Measurements from ENCODE around the gene CCNQ.
"Not testable (repeated sequence)": the region's sequence is repeated elsewhere in the genome, so short reads cannot be mapped to it uniquely, and the experiment has no call there.

CCNQ gene

DNA sequence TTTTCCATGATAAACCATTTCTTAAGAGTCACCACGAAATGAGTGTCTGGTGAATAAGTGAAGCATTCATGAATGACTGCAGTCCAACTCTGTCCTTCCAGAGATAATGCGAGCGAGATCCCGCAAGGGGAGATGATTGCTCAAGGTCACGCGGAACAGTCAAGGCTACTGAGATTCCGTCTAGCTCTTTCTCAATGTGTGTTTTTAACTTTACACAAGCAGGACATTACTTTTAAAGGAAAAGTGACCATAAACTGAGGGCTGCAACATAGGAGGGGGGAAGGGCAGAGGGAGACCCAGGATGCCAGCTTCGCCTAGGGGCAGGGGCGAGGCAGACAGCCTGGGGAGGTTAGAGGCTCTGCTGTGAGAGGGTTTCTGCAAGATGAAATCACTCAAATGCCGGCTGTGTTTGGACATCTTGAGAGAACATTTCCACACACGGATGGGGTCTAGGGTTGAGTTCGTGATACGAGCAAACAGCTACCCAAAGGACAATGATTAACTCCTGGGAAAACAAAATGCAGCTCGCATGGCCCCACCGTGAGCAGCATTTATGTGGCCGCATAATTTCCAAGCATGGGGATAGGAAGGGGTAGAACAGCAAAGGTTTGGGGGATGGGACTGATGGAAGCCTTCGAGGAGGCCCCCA lies 23.8 kb upstream of the CCNQ start:
- no peak for FAIRE-seq

DNA sequence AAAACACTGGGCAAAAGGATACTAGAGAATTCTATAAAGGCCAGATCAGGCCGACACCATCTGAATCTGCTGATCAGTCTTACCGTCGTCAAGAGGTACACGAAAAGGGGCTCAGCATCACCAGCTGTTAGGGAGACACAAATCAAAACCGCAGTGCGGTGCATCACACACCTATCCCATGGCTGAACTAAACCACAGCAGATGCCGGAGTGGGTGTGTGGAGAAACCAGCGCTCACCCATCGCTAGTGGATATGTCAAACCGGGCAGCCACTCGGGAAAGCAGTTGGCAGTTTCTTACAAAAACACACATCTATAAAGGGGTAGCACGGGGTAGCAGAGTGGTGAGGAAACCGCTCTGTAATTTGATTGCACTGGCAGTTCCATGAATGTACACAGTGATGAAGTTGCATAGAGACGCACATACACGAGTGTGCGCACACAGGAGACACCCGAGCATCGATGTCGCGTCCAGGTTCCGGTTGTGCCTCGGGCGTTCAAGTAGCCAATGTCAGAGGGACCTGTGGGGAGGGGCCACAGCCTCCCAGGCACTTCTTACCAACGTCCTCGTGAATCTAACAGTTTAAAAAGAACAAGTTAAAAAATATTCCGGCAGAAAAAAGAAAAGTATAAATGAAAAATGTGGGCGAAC lies 23.1 kb upstream of the CCNQ start:
- no peak for FAIRE-seq

DNA sequence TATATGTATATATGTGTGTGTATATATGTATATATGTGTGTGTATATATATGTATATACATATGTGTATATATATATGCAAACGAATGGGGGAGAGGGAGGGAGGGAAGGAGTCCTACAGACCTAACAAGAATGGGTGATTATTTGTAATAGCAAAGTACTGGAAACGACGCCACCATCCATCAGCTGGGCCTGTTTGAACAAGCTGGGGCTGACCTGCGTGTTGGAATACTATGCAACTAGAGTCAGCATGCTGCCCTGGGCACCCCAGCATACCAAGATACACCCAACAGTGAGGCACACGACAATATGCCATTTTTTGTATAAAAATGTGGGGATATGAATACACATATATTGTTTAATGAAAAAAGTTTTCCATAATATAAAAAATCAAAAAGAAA lies 21.6 kb upstream of the CCNQ start:
- no peak for FAIRE-seq

- FAIRE-seq = no peak
These were observed 15.9 kb upstream of the CCNQ start for GRCh38 chrX:153614818-153615217.

- no peak for FAIRE-seq
These were observed 13.5 kb upstream of the CCNQ start for GRCh38 chrX:153612413-153612812.

DNA sequence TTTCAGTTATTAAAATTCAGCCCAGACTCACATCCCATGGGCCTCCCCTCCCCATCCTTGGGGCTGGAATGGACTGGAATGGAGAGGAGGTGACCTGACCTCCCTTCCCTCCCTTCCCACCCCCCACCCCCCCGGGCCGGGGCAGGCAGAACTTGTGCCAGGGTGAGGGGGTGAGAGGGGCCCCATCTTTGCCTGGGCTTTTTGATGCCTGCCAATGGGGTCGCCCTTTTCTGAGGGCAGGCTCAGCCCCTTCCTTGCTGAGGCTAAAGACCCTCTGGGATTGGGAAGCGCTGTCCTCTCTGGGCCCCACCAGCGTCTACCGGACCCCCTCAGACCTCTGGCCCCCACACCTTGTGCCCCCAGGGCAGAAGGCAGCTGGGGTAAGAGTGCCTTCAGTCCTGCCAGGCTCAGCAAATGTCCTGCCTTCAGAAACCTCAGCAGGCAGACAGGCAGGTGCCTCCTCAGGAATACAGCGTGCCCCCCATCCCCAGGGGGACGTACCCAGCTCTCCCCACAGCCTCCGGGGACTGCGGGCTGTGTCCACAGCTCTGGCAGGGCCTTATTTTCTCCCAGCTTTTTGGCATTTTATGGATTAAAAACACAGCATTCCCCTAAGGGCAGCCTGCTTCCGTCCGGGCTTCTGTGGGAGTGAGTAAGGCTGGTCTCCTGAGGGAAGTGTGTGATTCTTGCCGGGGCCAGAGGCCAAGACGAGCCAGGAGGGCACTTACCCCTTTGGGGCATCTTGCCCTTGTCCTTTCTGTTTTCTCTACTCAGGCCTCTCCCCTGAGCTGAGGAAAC lies 12.6 kb upstream of the CCNQ start:
- FAIRE-seq = no peak

- no peak for FAIRE-seq
These were observed 11.9 kb upstream of the CCNQ start for GRCh38 chrX:153610836-153611213.

DNA sequence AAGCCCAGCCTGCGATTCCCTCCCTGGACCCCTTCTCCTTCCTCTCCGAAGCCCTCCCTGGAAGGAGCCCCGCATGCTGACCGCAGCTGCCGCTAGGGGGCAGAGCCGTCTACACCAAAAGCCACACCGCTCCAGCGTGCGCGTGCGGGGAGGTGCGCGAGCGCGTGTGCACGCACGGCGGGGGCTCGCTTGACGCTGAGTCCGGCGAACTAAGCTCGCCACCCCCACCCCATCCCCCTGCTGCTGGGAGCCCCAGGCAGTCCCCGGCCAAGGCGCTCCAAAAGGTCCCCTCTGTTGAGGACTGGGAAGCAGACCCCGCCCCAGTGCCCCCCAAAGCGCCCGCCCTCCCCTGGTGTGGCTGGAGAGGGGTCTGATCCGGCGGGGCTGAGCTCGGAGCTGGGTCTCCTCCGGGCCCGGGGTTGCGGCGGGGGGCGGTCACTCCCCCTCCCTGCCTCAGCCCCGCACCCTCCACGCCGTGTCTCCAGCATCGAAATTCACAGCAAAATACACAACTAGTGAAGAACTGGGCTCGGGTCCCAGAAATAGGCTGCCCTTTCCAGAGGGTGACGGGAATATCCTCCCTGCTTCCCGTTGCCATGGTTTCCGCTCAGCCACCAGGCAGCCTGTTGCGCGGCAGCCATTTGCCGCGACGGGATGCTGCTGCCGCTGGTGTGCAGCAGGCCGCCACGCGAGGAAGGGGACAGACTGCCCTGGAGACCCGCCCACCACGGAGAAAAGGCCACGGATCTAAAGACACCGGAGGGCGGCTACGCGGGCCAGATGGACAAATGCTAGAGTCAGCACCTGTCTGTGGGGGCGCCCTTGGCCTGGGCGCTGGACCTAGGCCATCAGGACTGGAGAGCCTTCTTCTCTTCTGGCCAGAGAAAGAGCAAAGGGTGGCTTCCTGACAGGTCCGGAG lies 11.2 kb upstream of the CCNQ start:
- FAIRE-seq = no peak

- no peak for FAIRE-seq
These were observed 9.9 kb upstream of the CCNQ start for GRCh38 chrX:153608806-153609205.

- no peak for FAIRE-seq
These were observed 9.4 kb upstream of the CCNQ start for GRCh38 chrX:153608376-153608775.

GRCh38 chrX:153606503-153606902 lies 7.6 kb upstream of the CCNQ start:
- no peak for FAIRE-seq

- FAIRE-seq = not testable (repeated sequence)
These were observed 5.9 kb upstream of the CCNQ start for GRCh38 chrX:153604666-153605380.

GRCh38 chrX:153603131-153603656 lies 4.3 kb upstream of the CCNQ start:
- FAIRE-seq = no peak

DNA sequence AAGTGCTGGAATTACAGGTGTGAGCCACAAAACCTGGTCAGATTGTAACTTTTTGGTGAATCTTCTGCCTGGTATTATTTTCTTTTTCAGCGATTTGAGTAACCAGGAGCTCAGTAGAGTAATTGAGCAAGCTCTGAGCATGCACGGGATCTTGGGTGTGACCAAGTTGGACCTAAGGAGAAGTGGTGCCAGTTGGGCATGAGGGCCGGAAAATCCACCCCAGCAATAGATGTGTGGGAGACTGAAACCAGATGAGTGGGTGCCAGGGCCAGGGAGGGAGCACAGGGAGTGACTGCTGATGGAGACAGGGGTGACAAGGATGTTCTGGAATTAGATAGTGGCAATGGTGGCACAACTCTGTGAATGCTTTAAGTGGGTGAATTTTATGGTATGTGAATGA lies 3.7 kb upstream of the CCNQ start:
- no peak for FAIRE-seq

GRCh38 chrX:153601511-153602110 lies 2.7 kb upstream of the CCNQ start:
- no peak for FAIRE-seq

DNA sequence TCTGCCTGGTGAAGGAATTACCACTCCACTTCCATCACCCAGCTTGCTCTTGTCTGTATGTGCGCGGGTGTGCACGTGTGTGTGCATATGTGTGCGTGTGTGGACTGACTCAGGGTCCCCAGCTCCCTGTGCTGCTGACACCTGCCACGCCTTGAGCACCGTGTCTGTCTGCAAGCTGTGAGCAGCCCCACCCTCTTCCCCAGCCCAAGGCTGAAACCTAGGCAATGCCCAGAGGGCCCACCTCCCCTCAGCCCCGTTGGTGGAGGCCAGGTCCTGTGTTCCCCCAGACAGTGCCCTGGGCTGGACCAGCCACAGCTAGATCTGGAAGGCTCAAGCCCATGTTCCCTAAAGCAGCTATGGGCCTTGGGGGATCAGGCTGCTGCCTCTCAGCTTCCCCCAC lies 2.0 kb upstream of the CCNQ start:
- no peak for FAIRE-seq

- FAIRE-seq = no peak
These were observed 1.1 kb upstream of the CCNQ start for GRCh38 chrX:153600032-153600373.

DNA sequence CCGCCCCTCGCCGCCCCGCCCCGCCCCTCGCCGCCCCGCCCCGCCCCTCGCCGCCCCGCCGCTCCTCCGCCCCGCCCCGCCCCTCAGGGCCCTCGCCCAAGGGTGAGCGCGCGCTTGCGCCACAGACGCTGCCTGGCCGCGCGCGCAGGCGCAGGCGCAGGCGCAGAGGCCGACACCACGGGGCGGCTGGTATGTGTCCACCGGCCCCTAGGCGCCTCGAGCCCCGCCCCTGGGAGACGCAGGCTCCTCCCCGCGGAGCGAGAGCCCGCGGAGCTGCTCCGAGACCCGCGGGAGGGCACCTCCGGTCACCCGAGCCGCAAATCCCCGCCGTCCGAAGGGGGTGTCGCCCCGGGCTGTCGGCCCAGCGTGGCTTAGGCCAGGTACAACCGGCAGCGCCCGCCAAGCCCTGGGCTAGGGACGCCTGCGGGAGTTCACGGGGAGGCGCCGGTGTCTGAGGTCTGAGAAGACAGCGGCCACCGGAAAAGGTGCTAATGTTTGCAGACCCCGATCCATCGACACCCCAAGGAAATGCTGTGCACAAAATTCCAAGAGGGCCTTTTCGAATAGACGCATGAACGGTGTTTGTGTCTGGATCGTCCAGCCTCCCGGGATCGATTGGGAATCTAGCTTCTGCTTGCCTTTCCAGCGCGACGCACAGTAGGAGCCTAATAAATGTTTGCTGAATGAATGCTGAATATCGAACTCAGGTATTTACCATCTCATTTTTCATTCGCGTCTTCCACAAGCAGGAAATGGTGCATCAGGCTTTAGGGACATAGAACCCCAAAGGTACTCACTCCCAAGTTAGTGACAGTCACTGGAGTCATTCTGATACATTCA lies 473 bp upstream of the CCNQ start:
- FAIRE-seq = no peak

- no peak for FAIRE-seq
These were observed 1.8 kb downstream of the CCNQ start for GRCh38 chrX:153596981-153597750.

All from G401.6 (cell line).